Measurements from ENCODE around the gene DTNBP1.

DNA sequence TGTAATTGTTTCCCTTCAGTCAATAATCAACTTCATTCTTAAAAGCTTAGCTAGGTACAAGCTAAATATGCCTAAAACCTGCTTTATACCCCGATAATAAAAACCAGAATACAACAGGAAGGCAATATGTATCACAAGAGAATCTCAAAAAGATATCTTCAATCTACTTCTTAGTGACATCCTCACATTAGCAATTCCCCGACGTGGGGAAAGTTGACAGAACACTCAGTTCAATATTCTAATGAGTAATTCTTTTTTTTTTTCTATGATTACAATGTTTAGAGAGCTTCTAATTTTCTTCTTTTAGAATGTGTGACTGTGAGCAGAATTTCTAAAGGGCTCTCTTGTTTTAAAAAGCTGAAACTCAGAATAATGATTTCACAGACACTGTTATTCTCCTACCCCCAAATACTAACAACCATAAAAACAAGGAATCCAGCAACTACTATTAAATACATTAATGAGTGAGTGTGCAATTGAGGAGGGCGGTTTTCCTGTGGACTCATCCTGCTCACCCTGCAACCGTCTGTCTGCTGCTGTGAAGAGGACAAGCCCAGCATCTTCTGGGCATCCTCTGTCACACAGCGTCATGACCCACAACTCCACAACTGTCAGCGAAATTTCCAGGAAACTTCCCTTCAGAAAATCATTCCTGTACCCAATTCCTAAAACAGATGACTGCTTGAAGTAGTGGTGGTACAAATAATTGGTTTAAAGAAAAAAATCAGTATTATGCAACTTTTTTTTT lies 68.1 kb downstream of the DTNBP1 start:
- TF ChIP-seq ZNF596 (tag by site-specific recombination; IDR thresholded peaks at IDR 0.05) (no peak), ZNF292 (tag by site-specific recombination; IDR thresholded peaks at IDR 0.05; ENCODE audit: borderline replicate concordance, low read depth) (no peak), ZNF561 (tag by site-specific recombination; IDR thresholded peaks at IDR 0.05; ENCODE audit: borderline replicate concordance) (no peak), ZNF202 (tag by site-specific recombination; IDR thresholded peaks at IDR 0.05; ENCODE audit: borderline replicate concordance) (no peak), ZNF274 (IDR thresholded peaks at IDR 0.05; ENCODE audit: low read length) (no peak), ZNF274 (tag by site-specific recombination; IDR thresholded peaks at IDR 0.05; ENCODE audit: borderline replicate concordance) (no peak), ZNF121 (tag by site-specific recombination; IDR thresholded peaks at IDR 0.05) (no peak), ZBTB21 (tag by site-specific recombination; IDR thresholded peaks at IDR 0.05) (no peak), ZNF549 (tag by site-specific recombination; IDR thresholded peaks at IDR 0.05) (no peak), OVOL3 (tag by site-specific recombination; IDR thresholded peaks at IDR 0.05) (no peak), ZSCAN30 (tag by site-specific recombination; IDR thresholded peaks at IDR 0.05) (no peak), ZNF677 (tag by site-specific recombination; IDR thresholded peaks at IDR 0.05) (no peak)
- TF ChIP-seq, protein P1, sequence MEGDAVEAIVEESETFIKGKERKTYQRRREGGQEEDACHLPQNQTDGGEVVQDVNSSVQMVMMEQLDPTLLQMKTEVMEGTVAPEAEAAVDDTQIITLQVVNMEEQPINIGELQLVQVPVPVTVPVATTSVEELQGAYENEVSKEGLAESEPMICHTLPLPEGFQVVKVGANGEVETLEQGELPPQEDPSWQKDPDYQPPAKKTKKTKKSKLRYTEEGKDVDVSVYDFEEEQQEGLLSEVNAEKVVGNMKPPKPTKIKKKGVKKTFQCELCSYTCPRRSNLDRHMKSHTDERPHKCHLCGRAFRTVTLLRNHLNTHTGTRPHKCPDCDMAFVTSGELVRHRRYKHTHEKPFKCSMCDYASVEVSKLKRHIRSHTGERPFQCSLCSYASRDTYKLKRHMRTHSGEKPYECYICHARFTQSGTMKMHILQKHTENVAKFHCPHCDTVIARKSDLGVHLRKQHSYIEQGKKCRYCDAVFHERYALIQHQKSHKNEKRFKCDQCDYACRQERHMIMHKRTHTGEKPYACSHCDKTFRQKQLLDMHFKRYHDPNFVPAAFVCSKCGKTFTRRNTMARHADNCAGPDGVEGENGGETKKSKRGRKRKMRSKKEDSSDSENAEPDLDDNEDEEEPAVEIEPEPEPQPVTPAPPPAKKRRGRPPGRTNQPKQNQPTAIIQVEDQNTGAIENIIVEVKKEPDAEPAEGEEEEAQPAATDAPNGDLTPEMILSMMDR (tag by site-specific recombination; IDR thresholded peaks at IDR 0.05): no peak
- TF ChIP-seq, protein P2, sequence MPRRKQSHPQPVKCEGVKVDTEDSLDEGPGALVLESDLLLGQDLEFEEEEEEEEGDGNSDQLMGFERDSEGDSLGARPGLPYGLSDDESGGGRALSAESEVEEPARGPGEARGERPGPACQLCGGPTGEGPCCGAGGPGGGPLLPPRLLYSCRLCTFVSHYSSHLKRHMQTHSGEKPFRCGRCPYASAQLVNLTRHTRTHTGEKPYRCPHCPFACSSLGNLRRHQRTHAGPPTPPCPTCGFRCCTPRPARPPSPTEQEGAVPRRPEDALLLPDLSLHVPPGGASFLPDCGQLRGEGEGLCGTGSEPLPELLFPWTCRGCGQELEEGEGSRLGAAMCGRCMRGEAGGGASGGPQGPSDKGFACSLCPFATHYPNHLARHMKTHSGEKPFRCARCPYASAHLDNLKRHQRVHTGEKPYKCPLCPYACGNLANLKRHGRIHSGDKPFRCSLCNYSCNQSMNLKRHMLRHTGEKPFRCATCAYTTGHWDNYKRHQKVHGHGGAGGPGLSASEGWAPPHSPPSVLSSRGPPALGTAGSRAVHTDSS (tag by site-specific recombination; IDR thresholded peaks at IDR 0.05): no peak
- TF ChIP-seq, protein P3, sequence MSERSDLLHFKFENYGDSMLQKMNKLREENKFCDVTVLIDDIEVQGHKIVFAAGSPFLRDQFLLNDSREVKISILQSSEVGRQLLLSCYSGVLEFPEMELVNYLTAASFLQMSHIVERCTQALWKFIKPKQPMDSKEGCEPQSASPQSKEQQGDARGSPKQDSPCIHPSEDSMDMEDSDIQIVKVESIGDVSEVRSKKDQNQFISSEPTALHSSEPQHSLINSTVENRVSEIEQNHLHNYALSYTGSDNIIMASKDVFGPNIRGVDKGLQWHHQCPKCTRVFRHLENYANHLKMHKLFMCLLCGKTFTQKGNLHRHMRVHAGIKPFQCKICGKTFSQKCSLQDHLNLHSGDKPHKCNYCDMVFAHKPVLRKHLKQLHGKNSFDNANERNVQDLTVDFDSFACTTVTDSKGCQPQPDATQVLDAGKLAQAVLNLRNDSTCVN (tag by site-specific recombination; optimal IDR thresholded peaks at IDR 0.05): no peak

Measured in HEK293 (cell line).